ENCODE results near the gene FAM184A.
"Not testable (repeated sequence)": the region's sequence is repeated elsewhere in the genome, so short reads cannot be mapped to it uniquely, and the experiment has no call there.

Gene FAM184A

DNA sequence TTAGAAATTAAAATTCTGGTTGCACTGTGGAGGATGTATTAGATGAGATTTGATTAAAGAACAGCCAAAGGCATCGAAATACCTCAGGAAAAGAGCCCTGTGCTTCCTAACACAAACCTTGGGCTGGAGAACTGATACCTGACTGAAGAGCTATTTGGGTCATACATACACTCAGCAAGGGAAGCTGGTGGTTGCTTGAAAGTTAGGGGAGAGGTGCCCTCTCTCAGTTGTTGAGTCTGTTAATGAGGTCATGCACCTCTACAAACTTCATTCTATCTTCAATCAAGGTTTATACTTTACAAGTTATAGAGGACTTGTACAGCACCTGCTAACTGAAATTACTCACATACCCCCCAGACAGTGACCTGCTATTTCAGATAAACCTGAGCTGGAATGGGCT is 25.5 kb downstream of the FAM184A start:
- DNase-seq: no peak

DNA sequence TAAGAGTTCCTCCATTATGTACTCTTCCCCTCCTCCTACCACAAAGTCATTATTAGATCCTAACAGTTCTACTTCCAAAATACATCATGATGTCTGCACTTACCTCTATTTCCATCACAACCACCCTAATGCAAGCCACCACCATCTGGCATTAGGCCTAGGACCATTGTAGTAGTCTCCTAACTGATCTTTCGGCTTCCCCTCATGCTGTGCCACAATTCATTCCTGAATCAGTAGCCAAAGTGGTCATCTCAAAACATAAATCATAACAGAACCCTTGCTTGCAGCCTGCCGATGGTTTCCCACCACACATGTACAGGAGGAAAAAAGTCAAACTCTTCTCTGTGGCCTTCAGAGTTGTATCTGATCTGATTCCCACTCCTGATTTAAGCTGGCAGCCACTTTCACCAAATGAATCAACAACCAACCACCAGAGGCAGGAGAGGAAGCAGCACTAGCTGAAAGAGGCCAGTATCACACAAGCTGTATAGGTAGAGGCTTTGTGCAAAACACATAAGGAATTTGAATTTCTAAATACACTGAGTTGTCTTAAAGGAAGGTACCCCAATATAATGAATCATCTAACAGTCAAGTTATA is 26.1 kb downstream of the FAM184A start:
- DNase-seq: no peak

DNA sequence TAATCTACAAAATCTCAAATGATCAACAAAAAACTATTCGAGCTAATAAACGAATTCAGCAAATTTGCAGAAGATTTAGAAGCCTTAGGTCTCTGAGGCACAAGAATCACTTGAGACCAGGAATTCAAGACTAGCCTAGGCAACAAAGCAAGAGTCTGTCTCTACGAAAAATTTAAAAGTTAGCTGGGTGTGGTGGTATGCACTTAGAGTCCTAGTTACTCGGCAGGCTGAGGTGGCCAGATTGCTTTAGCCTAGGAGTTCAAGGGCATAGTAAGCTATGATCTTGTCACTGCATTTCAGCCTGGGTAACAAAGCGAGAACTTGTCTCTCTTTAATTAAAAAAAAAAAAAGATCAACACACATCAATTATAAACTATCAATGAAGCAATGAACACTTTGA is 34.2 kb downstream of the FAM184A start:
- no peak for DNase-seq

DNA sequence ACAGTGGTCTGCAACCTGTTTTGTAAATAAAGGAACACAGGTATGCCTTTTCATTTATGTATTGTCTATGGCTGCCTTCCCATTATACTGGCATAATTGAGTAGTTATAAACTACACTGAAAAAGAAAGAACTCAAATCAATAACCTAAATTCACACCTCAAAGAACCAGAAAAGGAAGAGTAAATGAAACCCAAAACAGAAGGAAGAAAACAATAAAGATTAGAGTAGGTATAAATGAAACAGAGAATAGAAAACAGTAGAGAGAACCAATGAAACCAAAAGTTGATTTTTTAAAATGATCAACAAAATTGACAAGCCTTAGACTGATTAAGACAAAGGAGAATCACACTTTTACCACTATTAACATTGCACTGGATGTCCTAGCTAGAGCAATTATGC is 34.7 kb downstream of the FAM184A start:
- DNase-seq: no peak

DNA sequence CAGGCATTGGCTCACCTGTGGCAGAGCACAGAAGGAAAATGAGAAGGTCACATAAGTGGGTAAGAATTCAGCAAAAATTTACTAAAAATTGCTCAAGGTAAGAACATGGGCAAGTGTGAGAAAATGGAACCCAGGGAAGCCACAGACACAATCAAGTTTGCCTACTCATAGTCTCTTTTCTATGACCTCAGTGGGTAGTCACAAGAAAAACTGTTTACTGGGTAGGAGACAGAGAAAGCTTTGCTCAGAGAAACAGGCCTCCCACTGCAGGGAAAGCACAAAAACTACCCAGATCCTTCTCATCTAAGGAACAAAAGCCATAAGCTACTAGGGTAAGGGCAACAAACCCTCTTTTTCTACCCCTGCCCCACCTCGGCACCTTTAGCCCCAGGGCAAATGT is 35.2 kb downstream of the FAM184A start:
- no peak for DNase-seq

DNA sequence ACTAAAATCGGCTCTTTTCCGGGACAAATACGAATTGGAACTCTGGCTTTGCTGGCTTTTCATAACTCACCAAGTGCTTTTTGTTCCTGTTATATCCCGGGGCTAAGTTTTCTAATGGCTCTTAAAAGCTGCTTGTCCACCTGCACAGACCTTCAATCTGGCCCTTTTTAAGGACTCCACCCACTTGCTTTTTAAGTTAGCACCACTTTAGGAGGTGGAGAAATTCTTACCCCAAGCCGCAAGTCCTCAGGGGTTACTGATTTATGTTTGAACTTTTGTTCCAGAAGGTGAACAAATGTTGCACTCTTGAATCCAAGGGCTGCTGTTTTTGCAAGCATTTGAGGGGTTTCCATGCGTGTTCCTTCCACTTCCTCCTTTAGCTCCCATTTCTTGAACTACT is 37.8 kb downstream of the FAM184A start:
- no peak for DNase-seq

DNA sequence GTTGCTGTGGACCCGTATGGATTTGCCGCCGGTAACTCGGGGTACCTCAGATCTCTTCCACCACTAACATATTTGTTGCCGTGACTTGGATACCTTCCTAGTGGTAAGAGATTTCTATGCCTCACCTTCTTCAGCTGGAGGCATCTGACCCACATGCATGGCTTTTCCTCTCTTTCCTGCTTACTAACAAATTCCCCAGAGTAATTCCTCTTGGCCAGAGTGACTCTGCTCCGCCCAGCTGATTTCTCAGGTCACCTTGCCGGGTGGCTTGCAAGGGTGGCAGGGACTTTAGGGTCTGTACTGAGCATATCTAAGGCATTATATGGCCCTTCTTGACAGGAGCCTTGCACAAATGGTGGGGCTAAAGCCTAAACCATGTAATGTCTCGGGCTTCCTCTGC is 38.2 kb downstream of the FAM184A start:
- no peak for DNase-seq

DNA sequence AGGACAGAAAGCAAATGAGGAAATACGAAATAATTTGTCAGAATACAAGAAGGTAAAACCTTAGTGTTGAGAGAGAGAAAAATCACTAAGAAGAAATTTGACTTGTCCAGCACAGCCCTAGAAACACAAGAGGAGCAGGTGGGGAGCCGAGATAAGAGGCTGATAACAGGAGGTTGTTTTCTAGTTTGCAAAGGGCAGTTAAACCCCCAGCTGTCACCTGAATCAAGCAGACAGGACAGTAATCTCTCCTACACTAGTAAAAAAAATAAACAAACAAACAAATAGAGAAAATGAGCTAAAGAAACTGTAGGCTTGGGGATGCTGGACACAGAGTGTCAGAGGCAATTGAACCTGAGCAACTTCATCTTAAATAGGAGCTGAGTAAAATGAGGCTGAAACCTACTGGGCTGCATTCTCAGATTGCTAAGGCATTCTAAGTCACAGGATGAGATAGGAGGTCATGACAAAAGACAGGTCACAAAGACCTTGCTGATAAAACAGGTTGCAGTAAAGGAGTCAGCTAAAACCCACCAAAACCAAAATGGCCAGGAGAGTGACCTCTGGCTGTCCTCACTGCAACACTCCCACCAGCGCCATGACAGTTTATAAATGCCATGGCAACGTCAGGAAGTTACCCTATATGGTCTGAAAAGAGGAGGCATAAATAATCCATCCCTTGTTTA is 40.4 kb downstream of the FAM184A start:
- no peak for DNase-seq

DNA sequence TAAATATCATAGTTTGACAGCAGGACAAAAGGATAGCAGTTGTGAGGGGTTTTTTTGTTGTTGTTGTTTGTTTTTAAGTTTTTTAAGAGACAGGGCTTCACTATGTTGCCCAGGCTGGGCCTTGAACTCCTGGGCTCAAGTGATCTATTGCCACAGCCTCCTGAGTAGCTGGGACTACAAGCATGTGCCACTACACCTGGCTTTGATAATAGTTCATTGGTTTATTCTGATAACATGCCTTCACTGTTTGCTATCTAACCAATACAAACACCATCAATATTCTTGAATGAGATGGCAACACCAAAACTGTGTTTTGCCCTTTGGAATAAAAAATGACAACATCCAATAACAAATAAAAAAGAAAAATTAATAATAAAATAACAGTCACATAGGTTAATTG is 41.2 kb downstream of the FAM184A start:
- no peak for DNase-seq

DNA sequence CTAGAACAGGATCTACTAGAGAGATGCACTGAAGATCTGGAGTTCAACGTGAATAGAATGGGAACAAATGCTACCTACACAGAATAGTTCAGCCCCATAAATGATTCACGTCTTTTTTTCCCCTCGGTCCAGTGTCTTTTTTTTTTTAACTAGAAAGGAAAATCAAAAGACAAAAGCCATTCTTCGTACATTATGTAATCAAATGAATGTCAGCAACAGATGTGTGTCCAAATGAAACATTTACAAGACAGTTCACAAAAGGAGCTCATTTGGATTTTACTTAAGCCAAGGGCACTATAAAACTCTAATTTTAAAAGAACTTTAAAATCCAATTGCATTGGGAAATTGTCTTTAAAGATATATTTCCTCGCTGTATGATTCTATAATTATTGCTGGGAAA is 42.4 kb downstream of the FAM184A start:
- DNase-seq: no peak

DNA sequence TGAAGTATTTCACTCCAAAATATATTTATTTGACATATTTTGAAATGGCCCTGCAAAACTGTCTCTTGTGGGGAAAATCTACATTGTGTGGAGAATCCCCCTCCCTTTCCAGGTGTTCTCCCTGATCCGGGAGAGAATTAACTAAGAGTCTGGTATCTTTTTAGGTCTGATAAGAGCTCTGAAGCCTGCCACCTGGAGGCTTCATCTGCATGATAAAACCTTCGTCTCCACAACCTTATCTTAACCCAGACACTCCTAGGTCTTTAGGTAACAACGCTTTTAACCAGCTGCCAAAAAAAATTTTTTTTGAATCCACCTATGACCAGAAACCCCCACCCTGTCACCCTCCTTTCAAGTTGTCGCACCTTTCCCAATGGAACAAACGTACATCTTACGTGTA is 43.0 kb downstream of the FAM184A start:
- DNase-seq: no peak

DNA sequence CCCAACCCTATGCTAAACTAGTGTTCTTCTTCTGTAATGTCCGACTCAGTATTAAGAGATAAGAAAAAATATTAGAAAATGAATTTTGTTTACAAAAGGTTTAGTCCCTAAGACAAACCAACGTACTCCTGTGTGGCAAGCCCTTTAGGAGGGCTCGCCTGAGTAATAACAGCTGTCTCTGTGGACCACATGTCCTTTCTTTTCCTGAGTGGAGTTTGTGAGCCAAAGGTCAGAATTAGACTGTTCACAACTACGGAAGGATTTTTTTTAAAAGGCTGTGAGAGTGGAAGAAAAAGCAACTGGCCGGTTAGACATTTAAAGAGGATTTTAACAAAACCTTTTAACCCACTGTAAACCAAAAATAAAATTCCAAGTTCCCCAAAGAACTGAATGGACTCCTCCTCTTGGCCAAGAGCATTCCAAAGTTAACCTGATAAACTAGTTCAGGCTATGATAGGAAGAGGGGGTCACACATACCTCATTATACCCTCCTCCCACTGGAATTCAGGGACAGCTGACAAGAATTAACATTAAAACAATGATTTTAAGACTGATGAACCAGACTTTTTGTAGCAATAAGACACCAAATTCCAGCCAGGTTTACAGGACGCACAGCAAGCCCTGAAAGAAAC is 43.5 kb downstream of the FAM184A start:
- DNase-seq: no peak

DNA sequence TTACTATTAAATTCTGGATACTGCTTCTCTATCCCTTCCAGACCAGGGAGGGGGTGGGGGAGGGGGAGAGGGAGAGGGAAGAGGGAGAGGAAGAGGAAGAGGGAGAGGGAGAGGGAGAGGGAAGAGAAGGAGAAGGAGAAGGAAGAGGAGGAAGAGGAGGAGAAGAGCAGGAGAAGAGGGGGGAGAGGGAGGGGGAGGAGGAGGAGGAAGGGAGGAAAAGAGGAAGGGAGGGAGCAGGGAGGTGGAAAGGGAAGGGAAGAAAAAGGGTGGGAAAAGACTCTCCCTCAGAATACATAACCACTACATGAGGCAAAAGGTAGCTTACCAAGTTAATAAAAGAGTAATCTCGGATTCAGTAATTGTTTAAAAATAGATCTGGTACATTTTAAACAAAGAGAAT is 46.0 kb downstream of the FAM184A start:
- no peak for DNase-seq

DNA sequence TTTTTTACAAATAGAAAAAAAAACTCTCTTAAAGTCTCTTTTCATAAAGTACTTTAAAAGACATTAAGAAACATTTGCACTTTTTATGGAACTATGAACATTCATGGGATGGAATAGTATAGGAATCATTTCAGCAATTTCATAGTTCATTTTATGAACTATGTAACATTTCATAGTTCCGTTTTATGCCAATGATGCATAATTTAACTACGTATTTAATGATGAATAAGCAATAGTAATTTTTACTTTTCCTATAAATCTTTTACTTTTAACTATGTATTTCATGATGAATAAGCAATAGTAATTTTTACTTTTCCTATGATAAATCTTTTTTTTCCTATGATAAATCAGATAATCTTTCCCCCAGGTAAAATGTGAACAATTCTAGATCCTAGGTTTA is 47.7 kb downstream of the FAM184A start:
- DNase-seq: no peak

DNA sequence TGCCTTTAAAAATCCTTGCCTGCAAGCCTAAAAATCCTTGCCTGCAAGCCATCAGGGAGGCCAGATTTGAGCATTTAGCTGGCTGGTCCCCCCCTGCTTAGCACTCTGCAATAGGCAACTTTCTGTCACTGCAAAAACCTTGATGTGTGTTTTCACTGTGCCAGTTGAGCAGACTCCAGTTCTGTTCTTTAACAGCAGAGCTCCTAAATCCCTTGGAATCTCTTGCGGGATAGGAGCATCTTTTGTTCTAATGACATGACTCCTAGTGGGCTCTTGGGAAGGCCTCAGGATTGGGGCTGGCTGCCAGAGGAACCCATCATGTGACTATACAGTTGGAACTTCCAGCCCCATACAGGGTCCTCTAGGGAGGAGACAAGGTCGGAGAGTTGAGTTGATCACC is 50.4 kb downstream of the FAM184A start:
- DNase-seq: no peak

DNA sequence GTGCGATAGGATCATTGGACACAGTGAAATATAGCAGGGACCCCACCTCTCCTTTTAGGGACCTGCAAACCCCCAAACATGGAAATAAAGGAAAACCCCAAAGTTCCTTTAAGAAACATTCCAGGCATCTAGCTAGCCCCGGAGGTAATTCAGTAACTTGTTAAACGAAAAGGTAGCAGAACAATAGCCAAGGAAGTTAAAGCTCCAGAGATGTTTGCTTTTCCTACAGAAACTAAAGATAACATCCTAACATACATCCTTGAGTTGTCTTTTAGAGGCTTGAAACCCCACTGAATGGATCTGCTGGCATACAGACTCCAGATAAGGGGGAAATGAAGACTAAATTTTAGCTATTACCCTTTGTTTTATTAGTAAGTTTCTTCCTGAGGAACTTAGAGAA is 51.0 kb downstream of the FAM184A start:
- no peak for DNase-seq

DNA sequence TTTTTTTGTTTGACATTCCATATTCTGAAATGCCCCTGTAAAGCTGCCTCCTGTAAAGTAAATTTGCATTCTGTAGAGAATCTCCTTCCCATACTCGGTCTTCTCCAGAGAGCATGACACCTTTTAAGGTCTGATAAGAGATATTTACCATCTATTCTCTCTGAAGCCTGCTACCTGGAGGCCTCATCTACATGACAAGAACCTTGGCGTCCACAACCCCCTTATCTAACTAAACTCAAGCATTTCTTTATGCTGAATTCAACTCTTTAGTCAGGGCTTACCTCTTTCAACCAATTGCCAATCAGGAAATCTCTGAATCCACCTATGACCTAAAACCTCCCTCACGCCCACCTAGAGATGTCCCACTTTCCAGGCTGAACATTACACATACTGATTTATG is 51.6 kb downstream of the FAM184A start:
- DNase-seq: no peak

DNA sequence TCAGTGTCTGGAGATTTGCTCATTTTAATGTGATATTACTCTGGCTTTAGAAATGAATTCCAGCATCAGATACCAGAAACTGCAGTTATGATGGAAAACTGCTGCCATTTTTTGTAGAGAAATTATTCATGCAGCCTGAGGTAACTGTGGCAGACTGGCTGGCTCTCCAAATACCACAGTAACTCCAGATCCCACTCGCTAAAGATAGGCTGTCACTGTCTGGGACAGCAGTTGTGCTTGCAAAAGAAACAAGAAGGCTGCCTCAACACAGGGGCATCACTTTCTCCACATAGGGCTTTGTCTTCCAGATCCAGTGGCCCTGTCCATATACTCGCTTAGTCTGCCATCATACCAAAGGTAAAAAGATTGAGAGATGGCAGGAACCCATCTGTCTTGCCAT is 52.7 kb downstream of the FAM184A start:
- DNase-seq: no peak

DNA sequence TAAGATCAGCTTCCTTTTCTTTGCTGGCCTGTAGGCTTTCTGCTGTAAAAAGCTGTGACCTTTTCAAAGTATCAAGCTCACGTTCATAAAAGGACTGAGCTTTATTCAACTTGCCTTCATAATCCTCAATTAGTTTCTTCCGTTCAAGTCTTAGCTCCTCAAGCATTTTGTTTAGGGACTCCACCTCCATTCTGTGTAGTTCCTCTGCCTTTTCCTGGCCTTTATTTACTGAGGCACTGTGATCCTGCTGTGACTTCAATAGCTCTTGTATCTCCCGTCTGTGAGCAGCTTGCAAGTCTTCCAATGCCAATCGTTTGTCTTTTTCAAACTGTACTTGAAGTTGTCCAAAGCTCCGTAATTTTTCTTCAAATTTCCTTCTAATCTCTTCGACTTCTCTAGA is 54.4 kb downstream of the FAM184A start:
- DNase-seq: no peak

DNA sequence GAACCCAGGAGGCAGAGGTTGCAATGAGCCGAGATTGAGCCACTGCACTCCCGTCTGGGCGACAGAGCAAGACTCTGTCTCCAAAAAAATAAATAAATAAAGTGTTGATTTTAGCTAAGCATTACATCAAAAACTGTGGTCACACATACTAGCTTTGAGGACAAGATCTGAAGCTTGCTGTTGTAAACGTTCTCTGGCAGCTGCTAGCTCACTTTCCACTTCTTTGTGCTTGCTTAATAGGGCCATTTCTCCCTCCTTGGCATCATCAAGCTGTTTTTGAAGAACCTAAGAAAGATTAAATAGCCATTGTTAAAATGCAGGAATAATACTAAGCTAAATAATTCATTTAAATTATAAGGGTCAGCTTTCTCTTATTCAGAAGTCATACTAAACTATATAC is 55.7 kb downstream of the FAM184A start:
- no peak for DNase-seq

DNA sequence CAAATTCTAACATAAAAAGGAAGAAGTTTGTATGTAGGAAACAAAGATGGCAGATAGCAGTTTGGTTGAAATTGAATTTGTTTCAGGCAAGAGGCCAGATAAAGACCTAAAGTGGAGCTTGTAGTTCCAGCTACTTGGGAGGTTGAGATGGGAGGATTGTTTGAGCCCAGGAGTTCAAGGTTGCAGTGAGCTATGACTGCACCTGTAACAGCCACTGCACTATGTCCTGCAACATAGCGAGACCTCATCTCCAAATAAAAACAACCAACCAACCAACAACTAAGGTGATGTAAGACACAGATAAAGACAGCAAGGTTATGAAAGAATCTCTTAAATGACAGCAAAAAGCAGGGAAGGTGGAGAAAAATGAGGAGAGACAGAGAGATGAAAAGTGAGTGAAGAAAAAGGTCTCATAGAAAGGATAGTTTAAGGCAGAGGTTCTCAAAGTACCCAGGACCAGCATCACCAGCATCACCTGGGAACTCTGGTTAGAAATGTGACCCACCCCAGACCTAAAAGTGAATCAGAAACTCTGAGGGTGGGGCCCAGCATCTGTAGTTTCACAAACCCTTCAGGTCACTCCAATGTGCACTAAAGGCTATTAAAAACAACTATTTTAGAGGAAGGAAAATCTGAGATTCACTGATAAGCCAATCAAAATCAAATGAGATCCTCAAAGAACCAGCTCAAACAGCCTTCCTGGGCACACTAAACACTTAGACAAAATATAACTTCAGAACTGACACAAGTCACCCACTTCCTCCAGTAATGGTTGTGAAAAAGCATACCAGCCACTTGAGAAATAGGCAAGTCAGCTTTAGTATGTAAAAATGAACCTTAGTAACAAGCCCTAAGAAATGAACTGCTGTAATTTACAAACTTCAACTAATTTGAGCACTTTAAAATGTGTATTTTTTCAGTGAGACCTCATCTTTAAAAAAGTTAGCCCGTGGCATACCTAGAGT is 57.6 kb downstream of the FAM184A start:
- DNase-seq: no peak

DNA sequence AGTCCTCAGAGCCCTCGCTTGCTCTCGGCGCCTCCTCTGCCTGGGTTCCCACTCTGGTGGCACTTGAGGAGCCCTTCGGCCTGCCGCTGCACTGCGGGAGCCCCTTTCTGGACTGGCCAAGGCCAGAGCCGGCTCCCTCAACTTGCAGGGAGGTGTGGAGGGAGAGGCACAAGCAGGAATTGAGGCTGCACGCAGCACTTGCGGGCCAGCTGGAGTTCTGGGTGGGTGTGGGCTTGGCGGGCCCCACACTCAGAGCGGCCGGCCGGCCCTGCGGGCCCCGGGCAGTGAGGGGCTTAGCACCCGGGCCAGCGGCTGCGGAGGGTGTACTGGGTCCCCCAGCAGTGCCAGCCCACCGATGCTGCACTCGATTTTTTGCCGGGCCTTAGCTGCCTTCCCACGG is 63.3 kb downstream of the FAM184A start:
- not testable (repeated sequence) for DNase-seq

DNA sequence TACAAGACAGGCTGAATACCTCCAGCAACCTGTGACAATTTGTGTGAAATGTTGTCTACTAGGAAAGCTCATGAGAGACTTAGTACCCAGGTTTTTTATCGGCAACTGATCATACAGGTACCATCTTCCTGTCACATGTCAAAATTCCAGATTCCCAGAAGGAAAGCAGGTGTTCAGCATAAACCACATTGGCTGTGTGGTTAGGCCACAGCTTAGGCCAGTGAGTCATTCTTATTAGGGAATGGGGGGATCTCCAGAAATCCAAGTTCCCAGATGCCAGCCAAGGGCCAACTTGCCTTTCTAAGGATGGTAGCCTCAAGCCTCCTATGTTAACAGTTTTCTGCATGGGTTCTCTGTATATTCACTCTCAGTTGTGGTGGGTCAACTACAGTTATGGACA is 65.9 kb downstream of the FAM184A start:
- no peak for DNase-seq

DNA sequence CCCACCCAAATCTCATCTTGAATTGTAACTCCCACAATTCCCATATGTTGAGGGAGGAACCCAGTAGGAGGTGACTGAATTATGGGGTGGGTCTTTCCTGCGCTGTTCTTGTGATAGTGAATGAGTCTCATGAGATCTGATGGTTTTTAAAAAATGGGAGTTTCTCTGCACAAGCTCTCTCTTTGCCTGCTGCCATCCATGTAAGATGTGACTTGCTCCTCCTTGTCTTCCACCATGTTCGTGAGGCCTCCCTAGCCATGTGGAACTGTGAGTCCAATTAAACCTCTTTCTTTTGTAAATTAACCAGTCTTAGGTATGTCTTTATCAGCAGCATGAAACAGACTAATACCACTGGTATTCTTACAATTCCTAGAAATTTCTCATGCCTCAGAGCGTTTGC is 69.2 kb downstream of the FAM184A start:
- DNase-seq: not testable (repeated sequence)

Data from AML-193 (cell line).